K562 (cell line): ENCODE data around the gene DNAJB7. TPM values are rescaled to one million over a fixed set of nuclear protein-coding genes. Genes with fewer than 3 reads are reported as not detected.

Experiments used
- CXXC5 ChIP-seq: fragments of 250-450 bp; sonication (Bioruptor Pico); IDR thresholded peaks from 2 replicates; pipeline ENCODE4 v1.8.0; 2022; ENCODE audit warnings: inconsistent platforms, mild to moderate bottlenecking, moderate library complexity
- DNMT1 ChIP-seq: fragments of 450-650 bp; IDR thresholded peaks from 2 replicates; pipeline ENCODE4 v1.6.1; 2016; ENCODE audit warnings: antibody characterized with exemption, mild to moderate bottlenecking
- MCM5 ChIP-seq: fragments of 450-650 bp; IDR thresholded peaks from 2 replicates; pipeline ENCODE4 v1.6.1; 2016; ENCODE audit warnings: low read depth
- MTA1 ChIP-seq: fragments of 450-650 bp; IDR thresholded peaks from 2 replicates; pipeline ENCODE4 v1.6.1; 2017; ENCODE audit warnings: borderline replicate concordance
- NFE2 ChIP-seq: IDR thresholded peaks from 2 replicates; pipeline ENCODE4 v1.6.1; 2014; ENCODE audit warnings: antibody characterized with exemption, low read depth
- POLR2H ChIP-seq: IDR thresholded peaks from 2 replicates; pipeline ENCODE4 v1.6.1; 2016; ENCODE audit warnings: missing genetic modification characterization, low read depth, mild to moderate bottlenecking, control low read depth, missing compliant biosample characterization, moderate library complexity
- PRPF4 ChIP-seq: fragments of 200-400 bp; formaldehyde crosslinking; IDR thresholded peaks from one replicate; pipeline ENCODE4 v1.6.1; 2017; ENCODE audit warnings: low read length, low read depth, mild to moderate bottlenecking; ENCODE audit not compliant: insufficient read depth, poor library complexity, severe bottlenecking
- SRSF3 ChIP-seq: fragments of 200-400 bp; formaldehyde crosslinking; IDR thresholded peaks from 2 replicates; pipeline ENCODE4 v1.6.1; 2016; ENCODE audit warnings: mild to moderate bottlenecking, low read length, moderate library complexity; ENCODE audit not compliant: insufficient read depth
- STAT5A ChIP-seq: IDR thresholded peaks from 2 replicates; pipeline ENCODE4 v1.6.1; 2012; ENCODE audit warnings: low read length, inconsistent platforms, borderline replicate concordance
- ZC3H11A ChIP-seq: IDR thresholded peaks from 2 replicates; pipeline ENCODE4 v1.6.1; 2012; ENCODE audit warnings: low read depth, low read length, improper control_type of control experiment
- ZNF282 ChIP-seq: sonication (generic); formaldehyde crosslinking; IDR thresholded peaks from 2 replicates; pipeline ENCODE4 v1.8.1; 2023; ENCODE audit warnings: missing genetic modification reagents
- polyA plus RNA-seq, 8 experiments: library from polyadenylated mRNA; depleted of rRNA in 4 of 8; stranded (reverse) in 5 of 8; unstranded in 3 of 8; fragments of >200 nt; fragmentation: Nextera tagmentation in 2 of 8; fragmentation: Illumina TruSeq in 1 of 8; extraction: Ambion mirVana in 2 of 8; extraction: Trizol in 1 of 8; gene quantifications; 2 replicates each; pipeline versions ENCODE4 v1.2.1 to v1.2.3, GENCODE V29; 2011 to 2014; ENCODE audit warnings: inconsistent platforms in 1 of 8, missing spikeins in 1 of 8
- total RNA-seq, 7 experiments: library from RNA; depleted of rRNA in 6 of 7; stranded (reverse); fragments of >200 nt in 6 of 7; fragmentation: Illumina TruSeq in 2 of 7; extraction: Trizol in 2 of 7; gene quantifications; 2 replicates each; pipeline versions ENCODE4 v1.2.1 to v1.2.3, GENCODE V29; 2011 to 2021; ENCODE audit warnings: low replicate concordance in 1 of 7
- TF ChIP-seq, protein P1 (sequence below): fragments of 450-650 bp; IDR thresholded peaks from 2 replicates; pipeline ENCODE4 v1.6.1; 2016; ENCODE audit warnings: mild to moderate bottlenecking, moderate library complexity
- TF ChIP-seq, protein P2 (sequence below): fragments of 450-650 bp; formaldehyde crosslinking; IDR thresholded peaks from 2 replicates; pipeline ENCODE4 v1.4.0; 2020; ENCODE audit warnings: mild to moderate bottlenecking, mixed read lengths
- TF ChIP-seq, protein P3 (sequence below): sonication (generic); formaldehyde crosslinking; IDR thresholded peaks from 2 replicates; pipeline ENCODE4 v1.8.1; 2022; ENCODE audit warnings: missing genetic modification reagents
- TF ChIP-seq, protein P4 (sequence below): sonication (generic); formaldehyde crosslinking; IDR thresholded peaks from 2 replicates; pipeline ENCODE4 v1.9.0; 2022; ENCODE audit warnings: mild to moderate bottlenecking, missing genetic modification reagents

Gene DNAJB7
- total and polyA plus RNA-seq, 9 of the 15 experiments (the other 6 are each of a cell fraction or from before 2014, with no cell fraction given), result 0.13 to 0.21 TPM; not detected in 7

DNA sequence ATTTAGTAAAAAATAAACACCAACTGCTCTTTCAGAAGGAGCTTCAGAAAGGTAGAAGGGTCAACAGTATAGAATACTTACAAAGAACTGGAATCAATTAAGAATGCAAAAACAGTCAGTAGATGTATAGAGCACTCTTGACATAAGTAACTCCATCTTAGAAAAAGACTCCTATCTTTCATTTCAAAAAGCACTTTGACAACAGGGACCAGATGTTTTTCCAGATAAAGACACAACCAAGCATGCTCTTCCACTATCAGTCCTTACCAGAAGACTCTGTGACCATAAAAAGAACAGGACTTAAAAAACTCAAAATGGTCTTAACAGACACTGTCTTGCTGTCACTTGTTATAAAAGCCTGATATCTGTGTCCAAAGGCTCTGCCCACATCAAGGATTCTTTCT is 48.0 kb downstream of the DNAJB7 start (continued):
- peak; percentile 93 for TF ChIP-seq MTA1
- TF ChIP-seq DNMT1, result no peak
- TF ChIP-seq CXXC5, result peak; percentile 100
- TF ChIP-seq, protein P1, sequence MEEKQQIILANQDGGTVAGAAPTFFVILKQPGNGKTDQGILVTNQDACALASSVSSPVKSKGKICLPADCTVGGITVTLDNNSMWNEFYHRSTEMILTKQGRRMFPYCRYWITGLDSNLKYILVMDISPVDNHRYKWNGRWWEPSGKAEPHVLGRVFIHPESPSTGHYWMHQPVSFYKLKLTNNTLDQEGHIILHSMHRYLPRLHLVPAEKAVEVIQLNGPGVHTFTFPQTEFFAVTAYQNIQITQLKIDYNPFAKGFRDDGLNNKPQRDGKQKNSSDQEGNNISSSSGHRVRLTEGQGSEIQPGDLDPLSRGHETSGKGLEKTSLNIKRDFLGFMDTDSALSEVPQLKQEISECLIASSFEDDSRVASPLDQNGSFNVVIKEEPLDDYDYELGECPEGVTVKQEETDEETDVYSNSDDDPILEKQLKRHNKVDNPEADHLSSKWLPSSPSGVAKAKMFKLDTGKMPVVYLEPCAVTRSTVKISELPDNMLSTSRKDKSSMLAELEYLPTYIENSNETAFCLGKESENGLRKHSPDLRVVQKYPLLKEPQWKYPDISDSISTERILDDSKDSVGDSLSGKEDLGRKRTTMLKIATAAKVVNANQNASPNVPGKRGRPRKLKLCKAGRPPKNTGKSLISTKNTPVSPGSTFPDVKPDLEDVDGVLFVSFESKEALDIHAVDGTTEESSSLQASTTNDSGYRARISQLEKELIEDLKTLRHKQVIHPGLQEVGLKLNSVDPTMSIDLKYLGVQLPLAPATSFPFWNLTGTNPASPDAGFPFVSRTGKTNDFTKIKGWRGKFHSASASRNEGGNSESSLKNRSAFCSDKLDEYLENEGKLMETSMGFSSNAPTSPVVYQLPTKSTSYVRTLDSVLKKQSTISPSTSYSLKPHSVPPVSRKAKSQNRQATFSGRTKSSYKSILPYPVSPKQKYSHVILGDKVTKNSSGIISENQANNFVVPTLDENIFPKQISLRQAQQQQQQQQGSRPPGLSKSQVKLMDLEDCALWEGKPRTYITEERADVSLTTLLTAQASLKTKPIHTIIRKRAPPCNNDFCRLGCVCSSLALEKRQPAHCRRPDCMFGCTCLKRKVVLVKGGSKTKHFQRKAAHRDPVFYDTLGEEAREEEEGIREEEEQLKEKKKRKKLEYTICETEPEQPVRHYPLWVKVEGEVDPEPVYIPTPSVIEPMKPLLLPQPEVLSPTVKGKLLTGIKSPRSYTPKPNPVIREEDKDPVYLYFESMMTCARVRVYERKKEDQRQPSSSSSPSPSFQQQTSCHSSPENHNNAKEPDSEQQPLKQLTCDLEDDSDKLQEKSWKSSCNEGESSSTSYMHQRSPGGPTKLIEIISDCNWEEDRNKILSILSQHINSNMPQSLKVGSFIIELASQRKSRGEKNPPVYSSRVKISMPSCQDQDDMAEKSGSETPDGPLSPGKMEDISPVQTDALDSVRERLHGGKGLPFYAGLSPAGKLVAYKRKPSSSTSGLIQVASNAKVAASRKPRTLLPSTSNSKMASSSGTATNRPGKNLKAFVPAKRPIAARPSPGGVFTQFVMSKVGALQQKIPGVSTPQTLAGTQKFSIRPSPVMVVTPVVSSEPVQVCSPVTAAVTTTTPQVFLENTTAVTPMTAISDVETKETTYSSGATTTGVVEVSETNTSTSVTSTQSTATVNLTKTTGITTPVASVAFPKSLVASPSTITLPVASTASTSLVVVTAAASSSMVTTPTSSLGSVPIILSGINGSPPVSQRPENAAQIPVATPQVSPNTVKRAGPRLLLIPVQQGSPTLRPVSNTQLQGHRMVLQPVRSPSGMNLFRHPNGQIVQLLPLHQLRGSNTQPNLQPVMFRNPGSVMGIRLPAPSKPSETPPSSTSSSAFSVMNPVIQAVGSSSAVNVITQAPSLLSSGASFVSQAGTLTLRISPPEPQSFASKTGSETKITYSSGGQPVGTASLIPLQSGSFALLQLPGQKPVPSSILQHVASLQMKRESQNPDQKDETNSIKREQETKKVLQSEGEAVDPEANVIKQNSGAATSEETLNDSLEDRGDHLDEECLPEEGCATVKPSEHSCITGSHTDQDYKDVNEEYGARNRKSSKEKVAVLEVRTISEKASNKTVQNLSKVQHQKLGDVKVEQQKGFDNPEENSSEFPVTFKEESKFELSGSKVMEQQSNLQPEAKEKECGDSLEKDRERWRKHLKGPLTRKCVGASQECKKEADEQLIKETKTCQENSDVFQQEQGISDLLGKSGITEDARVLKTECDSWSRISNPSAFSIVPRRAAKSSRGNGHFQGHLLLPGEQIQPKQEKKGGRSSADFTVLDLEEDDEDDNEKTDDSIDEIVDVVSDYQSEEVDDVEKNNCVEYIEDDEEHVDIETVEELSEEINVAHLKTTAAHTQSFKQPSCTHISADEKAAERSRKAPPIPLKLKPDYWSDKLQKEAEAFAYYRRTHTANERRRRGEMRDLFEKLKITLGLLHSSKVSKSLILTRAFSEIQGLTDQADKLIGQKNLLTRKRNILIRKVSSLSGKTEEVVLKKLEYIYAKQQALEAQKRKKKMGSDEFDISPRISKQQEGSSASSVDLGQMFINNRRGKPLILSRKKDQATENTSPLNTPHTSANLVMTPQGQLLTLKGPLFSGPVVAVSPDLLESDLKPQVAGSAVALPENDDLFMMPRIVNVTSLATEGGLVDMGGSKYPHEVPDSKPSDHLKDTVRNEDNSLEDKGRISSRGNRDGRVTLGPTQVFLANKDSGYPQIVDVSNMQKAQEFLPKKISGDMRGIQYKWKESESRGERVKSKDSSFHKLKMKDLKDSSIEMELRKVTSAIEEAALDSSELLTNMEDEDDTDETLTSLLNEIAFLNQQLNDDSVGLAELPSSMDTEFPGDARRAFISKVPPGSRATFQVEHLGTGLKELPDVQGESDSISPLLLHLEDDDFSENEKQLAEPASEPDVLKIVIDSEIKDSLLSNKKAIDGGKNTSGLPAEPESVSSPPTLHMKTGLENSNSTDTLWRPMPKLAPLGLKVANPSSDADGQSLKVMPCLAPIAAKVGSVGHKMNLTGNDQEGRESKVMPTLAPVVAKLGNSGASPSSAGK, result no peak
- TF ChIP-seq, protein P2, sequence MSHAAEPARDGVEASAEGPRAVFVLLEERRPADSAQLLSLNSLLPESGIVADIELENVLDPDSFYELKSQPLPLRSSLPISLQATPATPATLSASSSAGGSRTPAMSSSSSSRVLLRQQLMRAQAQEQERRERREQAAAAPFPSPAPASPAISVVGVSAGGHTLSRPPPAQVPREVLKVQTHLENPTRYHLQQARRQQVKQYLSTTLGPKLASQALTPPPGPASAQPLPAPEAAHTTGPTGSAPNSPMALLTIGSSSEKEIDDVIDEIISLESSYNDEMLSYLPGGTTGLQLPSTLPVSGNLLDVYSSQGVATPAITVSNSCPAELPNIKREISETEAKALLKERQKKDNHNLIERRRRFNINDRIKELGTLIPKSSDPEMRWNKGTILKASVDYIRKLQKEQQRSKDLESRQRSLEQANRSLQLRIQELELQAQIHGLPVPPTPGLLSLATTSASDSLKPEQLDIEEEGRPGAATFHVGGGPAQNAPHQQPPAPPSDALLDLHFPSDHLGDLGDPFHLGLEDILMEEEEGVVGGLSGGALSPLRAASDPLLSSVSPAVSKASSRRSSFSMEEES (CRISPR knock-in tag), result peak; percentile 87
- TF ChIP-seq POLR2H (tag), result peak; percentile 93
- no peak for TF ChIP-seq NFE2
- no peak for TF ChIP-seq ZNF282 (CRISPR knock-in tag)
- no peak for TF ChIP-seq PRPF4
- peak; percentile 92 for TF ChIP-seq STAT5A
- TF ChIP-seq ZC3H11A, result no peak
- TF ChIP-seq, protein P3, sequence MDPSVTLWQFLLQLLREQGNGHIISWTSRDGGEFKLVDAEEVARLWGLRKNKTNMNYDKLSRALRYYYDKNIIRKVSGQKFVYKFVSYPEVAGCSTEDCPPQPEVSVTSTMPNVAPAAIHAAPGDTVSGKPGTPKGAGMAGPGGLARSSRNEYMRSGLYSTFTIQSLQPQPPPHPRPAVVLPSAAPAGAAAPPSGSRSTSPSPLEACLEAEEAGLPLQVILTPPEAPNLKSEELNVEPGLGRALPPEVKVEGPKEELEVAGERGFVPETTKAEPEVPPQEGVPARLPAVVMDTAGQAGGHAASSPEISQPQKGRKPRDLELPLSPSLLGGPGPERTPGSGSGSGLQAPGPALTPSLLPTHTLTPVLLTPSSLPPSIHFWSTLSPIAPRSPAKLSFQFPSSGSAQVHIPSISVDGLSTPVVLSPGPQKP (CRISPR knock-in tag), result no peak
- TF ChIP-seq, protein P4, sequence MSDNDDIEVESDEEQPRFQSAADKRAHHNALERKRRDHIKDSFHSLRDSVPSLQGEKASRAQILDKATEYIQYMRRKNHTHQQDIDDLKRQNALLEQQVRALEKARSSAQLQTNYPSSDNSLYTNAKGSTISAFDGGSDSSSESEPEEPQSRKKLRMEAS, result no peak
- TF ChIP-seq MCM5, result no peak
- TF ChIP-seq SRSF3, result no peak
